HepG2 (cell line): ENCODE results near the gene RTN3. TPM values are rescaled to one million over a fixed set of nuclear protein-coding genes. Genes with fewer than 3 reads are reported as not detected.
A peak's percentile ranks its signal among the peaks of the same experiment; 100 is the strongest.

Experiments used
- ATAC-seq: fragments of 200-7000 bp; cut with Tn5 transposase; 3 replicates; pipeline ENCODE4 v1.9.1; 2020; ENCODE audit warnings: mild to moderate bottlenecking, moderate library complexity
- BruUV-seq: library from RNA; stranded (reverse); fragments of 400-500 nt; replicated peaks from 2 replicates; lab custom pipeline; 2021; lab: Mats Ljungman, UMichigan
- CTCF ChIA-PET: fragments of 300-600 bp; formaldehyde crosslinking; extraction: SDS; loops from one replicate; lab custom pipeline; 2021; ENCODE audit warnings: low total read pairs, inconsistent platforms, low intra/inter-chr PET ratio; lab: Yijun Ruan, JAX
- POLR2A ChIA-PET: fragments of 350-600 bp; sonication (Branson Sonifier 250); formaldehyde crosslinking; loops from one replicate; lab custom pipeline; 2020; ENCODE audit warnings: antibody characterized with exemption, inconsistent platforms; lab: Yijun Ruan, JAX
- DNase-seq: peaks from one replicate; pipeline ENCODE4 v3.0.0-alpha.2; 2015; ENCODE audit warnings: low spot score
- FAIRE-seq: peaks from 3 replicates; lab custom pipeline; 2011; peaks lifted over from hg19 to GRCh38; lab: Jason Lieb, UNC
- H2AFZ ChIP-seq: one replicate; pipeline ENCODE4 v1.6.1; 2011; ENCODE audit warnings: low read length, inconsistent platforms
- H3K27ac ChIP-seq: fragments of 300-600 bp; 3 replicates; pipeline ENCODE4 v1.8.0; 2011; ENCODE audit warnings: mixed run types, mild to moderate bottlenecking, mixed read lengths, low read length, inconsistent platforms; ENCODE audit not compliant: insufficient read depth; ENCODE audit errors: extremely low read length
- H3K27me3 ChIP-seq, 2 experiments: fragments of 200-600 bp in 1 of 2; 2 replicates in 1 of 2; 3 replicates in 1 of 2; pipeline versions ENCODE4 v1.6.0 to v1.8.0; 2011; ENCODE audit warnings: low read length in 2 of 2, mild to moderate bottlenecking in 2 of 2, moderate library complexity in 2 of 2, inconsistent platforms in 1 of 2; ENCODE audit not compliant: insufficient read depth in 2 of 2, control insufficient read depth in 1 of 2
- H3K36me3 ChIP-seq, 2 experiments: fragments of 200-600 bp in 1 of 2; replicated peaks in 1 of 2; 2 replicates in 1 of 2; 3 replicates in 1 of 2; pipeline versions ENCODE4 v1.5.1 to v1.8.0; 2011; ENCODE audit warnings: low read length in 2 of 2, inconsistent platforms in 1 of 2; ENCODE audit not compliant: insufficient read depth in 2 of 2, control insufficient read depth in 1 of 2
- H3K4me1 ChIP-seq: 2 replicates; pipeline ENCODE4 v1.5.1; 2012; ENCODE audit warnings: low read length, inconsistent platforms; ENCODE audit not compliant: insufficient read depth
- H3K4me2 ChIP-seq: 2 replicates; pipeline ENCODE4 v1.6.0; 2011; ENCODE audit warnings: low read depth, low read length, inconsistent platforms
- H3K4me3 ChIP-seq, 3 experiments: fragments of 200-600 bp in 1 of 3; sonication (generic), shearing (Covaris generic) in 1 of 3; replicated peaks in 1 of 3; 2 replicates each; pipeline ENCODE4 v1.5.1; 2011 to 2016; ENCODE audit warnings: low read length in 3 of 3, inconsistent platforms in 2 of 3, low read depth in 2 of 3, mild to moderate bottlenecking in 2 of 3, control low read depth in 1 of 3, mixed read lengths in 1 of 3; ENCODE audit not compliant: insufficient read depth in 1 of 3
- H3K79me2 ChIP-seq: one replicate; pipeline ENCODE4 v1.6.1; 2011; ENCODE audit warnings: low read length, inconsistent platforms; ENCODE audit not compliant: insufficient read depth
- H3K9ac ChIP-seq: 2 replicates; pipeline ENCODE4 v1.6.0; 2011; ENCODE audit warnings: mild to moderate bottlenecking, low read depth, low read length, inconsistent platforms; ENCODE audit not compliant: insufficient read depth
- H3K9me3 ChIP-seq: 2 replicates; pipeline ENCODE4 v1.5.1; 2012; ENCODE audit warnings: mild to moderate bottlenecking, low read length
- H4K20me1 ChIP-seq: 2 replicates; pipeline ENCODE4 v1.6.0; 2011; ENCODE audit warnings: inconsistent platforms, mild to moderate bottlenecking, low read length, moderate library complexity; ENCODE audit not compliant: insufficient read depth
- FOXJ3 ChIP-seq: sonication (generic); formaldehyde crosslinking; IDR thresholded peaks from 2 replicates; pipeline ENCODE4 v1.4.0; 2020; ENCODE audit warnings: missing genetic modification reagents, mild to moderate bottlenecking, borderline replicate concordance
- GABPA ChIP-seq, 2 experiments: IDR thresholded peaks; 2 replicates each; pipeline ENCODE4 v1.6.1; 2011 to 2016; ENCODE audit warnings: low read depth in 2 of 2, low read length in 1 of 2, missing biosample characterization in 1 of 2, missing genetic modification characterization in 1 of 2
- GLI4 ChIP-seq: sonication (generic); formaldehyde crosslinking; IDR thresholded peaks from 2 replicates; pipeline ENCODE4 v1.5.1; 2020; ENCODE audit warnings: missing genetic modification reagents, mild to moderate bottlenecking, moderate library complexity, borderline replicate concordance
- JARID2 ChIP-seq: sonication (generic); formaldehyde crosslinking; IDR thresholded peaks from 2 replicates; pipeline ENCODE4 v1.8.1; 2023; ENCODE audit warnings: missing genetic modification reagents, inconsistent platforms; ENCODE audit not compliant: insufficient replicate concordance
- KDM6A ChIP-seq: IDR thresholded peaks from 2 replicates; pipeline ENCODE4 v1.6.1; 2016; ENCODE audit warnings: low read depth
- MTF1 ChIP-seq: sonication (generic); formaldehyde crosslinking; IDR thresholded peaks from 2 replicates; pipeline ENCODE4 v1.5.0; 2020; ENCODE audit warnings: missing genetic modification reagents
- MXD3 ChIP-seq: IDR thresholded peaks from 2 replicates; pipeline ENCODE4 v1.6.1; 2016; ENCODE audit warnings: mild to moderate bottlenecking, missing biosample characterization, missing genetic modification reagents
- NAIF1 ChIP-seq: sonication (generic); formaldehyde crosslinking; IDR thresholded peaks from 2 replicates; pipeline ENCODE4 v1.5.0; 2020; ENCODE audit warnings: mild to moderate bottlenecking, missing genetic modification reagents, borderline replicate concordance
- NKX3-1 ChIP-seq: sonication (generic); formaldehyde crosslinking; IDR thresholded peaks from 2 replicates; pipeline ENCODE4 v1.5.0; 2020; ENCODE audit warnings: missing genetic modification reagents
- POLR2AphosphoS5 ChIP-seq: IDR thresholded peaks from 2 replicates; pipeline ENCODE4 v1.6.1; 2012; ENCODE audit warnings: low read depth, low read length
- RNF219 ChIP-seq: sonication (generic); formaldehyde crosslinking; IDR thresholded peaks from 2 replicates; pipeline ENCODE4 v1.5.0; 2020; ENCODE audit warnings: mild to moderate bottlenecking, missing genetic modification reagents
- SP1 ChIP-seq, 2 experiments: fragments of 450-650 bp in 1 of 2; sonication (generic) in 1 of 2; formaldehyde crosslinking in 1 of 2; IDR thresholded peaks; 2 replicates each; pipeline versions ENCODE4 v1.4.0 to v1.6.1; 2016 to 2020; ENCODE audit warnings: missing genetic modification reagents in 1 of 2
- SP2 ChIP-seq: sonication (generic); formaldehyde crosslinking; IDR thresholded peaks from 2 replicates; pipeline ENCODE4 v1.5.1; 2020; ENCODE audit warnings: mild to moderate bottlenecking, missing genetic modification reagents
- THAP7 ChIP-seq: sonication (generic); formaldehyde crosslinking; IDR thresholded peaks from 2 replicates; pipeline ENCODE4 v1.8.1; 2023; ENCODE audit warnings: mild to moderate bottlenecking, missing genetic modification reagents
- ZBTB8A ChIP-seq: sonication (generic); formaldehyde crosslinking; IDR thresholded peaks from 2 replicates; pipeline ENCODE4 v1.4.0; 2020; ENCODE audit warnings: mild to moderate bottlenecking, low read depth, missing genetic modification reagents, borderline replicate concordance
- ZNF264 ChIP-seq: sonication (generic); formaldehyde crosslinking; IDR thresholded peaks from 2 replicates; pipeline ENCODE4 v1.4.0; 2020; ENCODE audit warnings: missing genetic modification reagents
- ZNF326 ChIP-seq: sonication (generic); formaldehyde crosslinking; IDR thresholded peaks from 2 replicates; pipeline ENCODE4 v1.4.0; 2020; ENCODE audit warnings: missing genetic modification reagents, borderline replicate concordance
- ZNF331 ChIP-seq: sonication (generic); formaldehyde crosslinking; IDR thresholded peaks from 2 replicates; pipeline ENCODE4 v1.4.0; 2020; ENCODE audit warnings: missing genetic modification reagents
- ZNF446 ChIP-seq: sonication (generic); formaldehyde crosslinking; IDR thresholded peaks from 2 replicates; pipeline ENCODE4 v1.5.0; 2020; ENCODE audit warnings: mild to moderate bottlenecking, missing genetic modification reagents
- ZNF598 ChIP-seq: sonication (generic); formaldehyde crosslinking; IDR thresholded peaks from 2 replicates; pipeline ENCODE4 v1.5.1; 2020; ENCODE audit warnings: mild to moderate bottlenecking, missing genetic modification reagents, borderline replicate concordance
- ZNF709 ChIP-seq: sonication (generic); formaldehyde crosslinking; IDR thresholded peaks from 2 replicates; pipeline ENCODE4 v1.5.0; 2020; ENCODE audit warnings: mild to moderate bottlenecking, missing genetic modification reagents
- ZNF775 ChIP-seq: sonication (generic); formaldehyde crosslinking; IDR thresholded peaks from 2 replicates; pipeline ENCODE4 v1.4.0; 2020; ENCODE audit warnings: missing genetic modification reagents, mild to moderate bottlenecking, moderate library complexity, borderline replicate concordance
- ZNF879 ChIP-seq: sonication (generic); formaldehyde crosslinking; IDR thresholded peaks from 2 replicates; pipeline ENCODE4 v1.8.1; 2023; ENCODE audit warnings: missing genetic modification reagents
- WGBS: methylation state at CpG from one replicate; pipeline ENCODE4 v1.1.6; 2017; ENCODE audit warnings: low lambda C conversion rate; 5-methylcytosine and 5-hydroxymethylcytosine counted together
- in situ Hi-C: cut with HindIII; loops from 2 replicates; pipeline ENCODE4 v1.10.0; 2017; ENCODE audit warnings: low pct_unique_long_range_greater_than_20kb; ENCODE audit not compliant: extremely low pct_ligation_motif_present
- intact Hi-C: fragments of 100-400 bp; cut with micrococcal nuclease; formaldehyde crosslinking; loops from one replicate; pipeline ENCODE4 v1.10.0; 2022; ENCODE audit not compliant: unreplicated experiment
- polyA plus RNA-seq, 8 experiments: library from polyadenylated mRNA; depleted of rRNA in 3 of 8; stranded (reverse) in 7 of 8; unstranded in 1 of 8; fragments of >200 nt; fragmentation: Illumina TruSeq in 4 of 8; extraction: Trizol in 4 of 8; gene quantifications; 2 replicates each; pipeline versions ENCODE4 v1.2.1 to v1.2.3, GENCODE V29; 2011 to 2016; ENCODE audit warnings: low read depth in 4 of 8, missing spikeins in 1 of 8, mixed read lengths in 1 of 8; ENCODE audit not compliant: insufficient read depth in 1 of 8
- total RNA-seq, 5 experiments: library from RNA; depleted of rRNA; stranded (reverse); fragments of >200 nt; fragmentation: Illumina TruSeq; extraction: Trizol; gene quantifications; 2 replicates each; pipeline ENCODE4 v1.2.3, GENCODE V29; 2016; ENCODE audit warnings: low read depth in 1 of 5

Gene RTN3
- total and polyA plus RNA-seq, 2 of the 13 experiments (the other 11 are each of a cell fraction or from before 2014, with no cell fraction given), result 32.2 to 41.1 TPM

- no peaks in the 10 kb centered on the region for H3K36me3 ChIP-seq
- H3K9me3 ChIP-seq, result no peaks in the 10 kb centered on the region
- H3K27me3 ChIP-seq, result peaks cover 0 to 4% of the 10 kb centered on the region in 2 experiments; a peak in 2 of 5 replicates
- FAIRE-seq, result no peak
- ChIA-PET POLR2A (interaction anchor here (0.6 to 2.8 kb wide), 11 partner anchors 7 to 674 kb away, joined by 3 to 16 read pairs (median 4); partner anchors contain the start of gene ZFTA), CTCF (no interaction called here)
- peaks cover 24% of the 10 kb centered on the region for H3K79me2 ChIP-seq
- 22% methylated on average over 11 of the region's 18 CpGs for WGBS
- in situ Hi-C loops (no loop called here), intact Hi-C loops (loop anchor here (5.0 kb wide), 1 partner anchor 56 kb away; no protein-coding TSS in a partner anchor)
- no TSS peak for BruUV-seq
- H3K4me1 ChIP-seq, result peaks cover 28% of the 10 kb centered on the region
- no peak overlapping the region for H3K27ac ChIP-seq
- H2AFZ ChIP-seq, result peak overlapping the region; percentile 96
- peak overlapping the region; percentile 77; the same call in 1 of the 2 replicates for H3K9ac ChIP-seq
- H3K4me2 ChIP-seq, result peak overlapping the region; percentile 92
- peak overlapping the region; percentile 29 to 83 (median 44); a peak in 5 of 6 replicates for H3K4me3 ChIP-seq
- no peak for ATAC-seq
- no peaks in the 10 kb centered on the region; the same call in 1 of the 2 replicates for H4K20me1 ChIP-seq
- DNase-seq, result no peak
- TF ChIP-seq ZNF326 (CRISPR knock-in tag), result no peak
- 0 out of 2 replicates have a peak, but pooled peaks have one; percentile 55 for TF ChIP-seq ZNF879 (CRISPR knock-in tag)
- TF ChIP-seq SP2 (CRISPR knock-in tag), result no peak
- peak; percentile 62; the same call in 1 of the 2 replicates for TF ChIP-seq ZNF446 (CRISPR knock-in tag)
- no peak for TF ChIP-seq THAP7 (CRISPR knock-in tag)
- TF ChIP-seq NKX3-1 (CRISPR knock-in tag), result no peak
- no peak for TF ChIP-seq ZNF331 (CRISPR knock-in tag)
- TF ChIP-seq ZBTB8A (CRISPR knock-in tag), result no peak
- no peak; the same call in 1 of the 2 replicates for TF ChIP-seq ZNF709 (CRISPR knock-in tag)
- TF ChIP-seq FOXJ3 (CRISPR knock-in tag), result peak; percentile 17; the same call in 1 of the 2 replicates
- TF ChIP-seq KDM6A (CRISPR knock-in tag), result no peak
- no peak for TF ChIP-seq MTF1 (CRISPR knock-in tag)
- TF ChIP-seq GABPA (IDR thresholded peaks at IDR 0.05; ENCODE audit: low read depth, low read length), result no peak
- TF ChIP-seq GABPA (CRISPR knock-in tag; IDR thresholded peaks at IDR 0.05; ENCODE audit: low read depth), result no peak
- no peak for TF ChIP-seq SP1 (IDR thresholded peaks at IDR 0.05)
- TF ChIP-seq SP1 (CRISPR knock-in tag; IDR thresholded peaks at IDR 0.05), result no peak
- TF ChIP-seq MXD3 (CRISPR knock-in tag), result no peak; the same call in none of the 2 replicates
- peak; percentile 98 for TF ChIP-seq NAIF1 (CRISPR knock-in tag)
- TF ChIP-seq ZNF598 (CRISPR knock-in tag), result no peak; the same call in 1 of the 2 replicates
- TF ChIP-seq JARID2 (CRISPR knock-in tag), result no peak
- no peak for TF ChIP-seq ZNF775
- 0 out of 2 replicates have a peak, but pooled peaks have one; percentile 38 for TF ChIP-seq RNF219 (CRISPR knock-in tag)
- TF ChIP-seq ZNF264 (CRISPR knock-in tag), result no peak
- 0 out of 2 replicates have a peak, but pooled peaks have one; percentile 19 for TF ChIP-seq GLI4
- no peak for TF ChIP-seq POLR2AphosphoS5
Observed at GRCh38 chr11:63680834-63681320, 423 bp upstream of the RTN3 start.
